Loucy (cell line): ENCODE measurements around the gene RNF2.

Source experiments
- CTCF ChIP-seq: fragments of 200-600 bp; sonication (generic); conservative IDR thresholded peaks from 2 replicates; pipeline ENCODE4 v1.5.1; 2014; ENCODE audit warnings: mild to moderate bottlenecking, antibody characterized with exemption, low read length
- EZH2phosphoT487 ChIP-seq: fragments of 200-600 bp; IDR thresholded peaks from 2 replicates; pipeline ENCODE4 v1.6.1; 2018; ENCODE audit warnings: antibody characterized with exemption, mild to moderate bottlenecking, moderate library complexity, borderline replicate concordance

GRCh38 chr1:185069202-185069772 is 23.9 kb downstream of the RNF2 start:
- TF ChIP-seq CTCF = no peak
- TF ChIP-seq EZH2phosphoT487 = no peak
